Skeletal muscle tissue (tissue), 4 donors: ENCODE data around the gene CRIP3. TPM values are rescaled to one million over a fixed set of nuclear protein-coding genes. Genes with fewer than 3 reads are reported as not detected.

Experiments used
- H3K27ac ChIP-seq: one replicate; pipeline ENCODE4 v1.7.0; 2013; ENCODE audit warnings: mild to moderate bottlenecking, low read depth, low read length, inconsistent platforms
- H3K27me3 ChIP-seq, 3 donors: one replicate each; pipeline ENCODE4 v1.7.0; 2013; ENCODE audit warnings: low read length in 3 of 3; ENCODE audit not compliant: control insufficient read depth in 3 of 3, insufficient read depth in 3 of 3
- H3K36me3 ChIP-seq, 3 donors: one replicate each; pipeline ENCODE4 v1.7.0; 2013; ENCODE audit warnings: low read length in 3 of 3; ENCODE audit not compliant: control insufficient read depth in 3 of 3, insufficient read depth in 3 of 3
- H3K4me1 ChIP-seq, 3 donors: one replicate each; pipeline ENCODE4 v1.7.0; 2013; ENCODE audit warnings: low read length in 3 of 3, mild to moderate bottlenecking in 3 of 3; ENCODE audit not compliant: control insufficient read depth in 3 of 3, insufficient read depth in 3 of 3
- H3K4me3 ChIP-seq, 3 donors: one replicate each; pipeline ENCODE4 v1.7.0; 2013; ENCODE audit warnings: low read length in 3 of 3
- H3K9ac ChIP-seq, 3 donors: one replicate each; pipeline ENCODE4 v1.7.0; 2013; ENCODE audit warnings: low read length in 3 of 3, mild to moderate bottlenecking in 3 of 3, moderate library complexity in 2 of 3, low read depth in 1 of 3
- H3K9me3 ChIP-seq, 3 donors: one replicate each; pipeline ENCODE4 v1.7.0; 2013; ENCODE audit warnings: low read length in 3 of 3; ENCODE audit not compliant: control insufficient read depth in 3 of 3
- total RNA-seq: library from RNA; depleted of rRNA; stranded (reverse); fragments of >200 nt; gene quantifications from one replicate; pipeline ENCODE4 v1.2.3, GENCODE V29; 2014
- donor health status: Osteomylitis.

CRIP3 gene
- total RNA-seq, 1 donor from 2014 or later, result 2.1 TPM

- Histone ChIP-seq H3K9me3 (no peaks in the 10 kb centered on the region), H3K4me3 (no peak overlapping the region), H3K36me3 (no peaks in the 10 kb centered on the region), H3K27ac (no peak overlapping the region), H3K9ac (no peak overlapping the region), H3K27me3 (peaks cover 35 to 51% (median 44%) of the 10 kb centered on the region in 3 donors), H3K4me1 (peaks cover 0 to 4% (median 3%) of the 10 kb centered on the region in 3 donors)
Observed at GRCh38 chr6:43276577-43277305, 31.9 kb downstream of the CRIP3 start.

DNA sequence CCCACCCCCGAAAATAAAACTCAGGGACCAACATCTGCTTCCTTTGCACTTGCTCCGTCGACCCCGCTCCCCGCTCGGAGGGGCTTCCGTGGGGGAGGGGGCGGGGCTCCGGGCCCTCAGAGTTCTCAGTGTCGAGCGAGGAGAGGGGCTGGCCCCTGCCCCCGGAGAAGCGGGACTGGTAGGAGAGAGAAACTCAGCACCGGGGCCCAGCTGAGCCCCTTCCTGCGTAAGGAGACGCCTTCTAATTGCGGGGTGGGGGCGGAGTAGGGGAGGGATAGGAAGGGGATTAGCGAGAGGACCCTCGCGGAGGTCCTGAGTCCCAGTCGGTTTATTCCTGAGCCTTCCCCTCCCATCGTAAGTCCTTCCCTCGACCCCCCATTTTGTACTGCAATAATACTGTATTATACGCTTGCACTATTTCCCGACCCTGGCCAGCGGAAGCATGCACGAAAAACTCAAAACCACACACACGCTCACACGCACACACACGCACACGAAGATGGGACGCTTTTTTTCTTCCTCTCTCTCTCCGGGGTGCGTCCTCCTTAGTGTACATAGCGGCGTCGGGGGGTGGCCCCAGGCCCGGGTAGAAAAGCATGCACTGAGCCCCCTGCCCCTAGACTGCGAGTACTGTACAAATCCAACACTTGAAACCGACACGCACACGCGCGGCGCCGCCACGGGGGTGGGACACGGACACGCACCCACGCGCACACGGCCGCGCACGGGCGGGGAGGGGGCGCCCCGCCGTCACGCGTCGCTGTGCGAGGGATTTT is 32.6 kb downstream of the CRIP3 start:
- H3K4me1 ChIP-seq, result peaks cover 0 to 4% (median 3%) of the 10 kb centered on the region in 3 donors
- H3K27ac ChIP-seq, result no peak overlapping the region
- no peaks in the 10 kb centered on the region for H3K9me3 ChIP-seq
- no peaks in the 10 kb centered on the region for H3K36me3 ChIP-seq
- peak overlapping the region in 1 of 3 donors; percentile 14 for H3K4me3 ChIP-seq
- H3K27me3 ChIP-seq, result peaks cover 33 to 51% (median 47%) of the 10 kb centered on the region in 3 donors
- no peak overlapping the region for H3K9ac ChIP-seq

DNA sequence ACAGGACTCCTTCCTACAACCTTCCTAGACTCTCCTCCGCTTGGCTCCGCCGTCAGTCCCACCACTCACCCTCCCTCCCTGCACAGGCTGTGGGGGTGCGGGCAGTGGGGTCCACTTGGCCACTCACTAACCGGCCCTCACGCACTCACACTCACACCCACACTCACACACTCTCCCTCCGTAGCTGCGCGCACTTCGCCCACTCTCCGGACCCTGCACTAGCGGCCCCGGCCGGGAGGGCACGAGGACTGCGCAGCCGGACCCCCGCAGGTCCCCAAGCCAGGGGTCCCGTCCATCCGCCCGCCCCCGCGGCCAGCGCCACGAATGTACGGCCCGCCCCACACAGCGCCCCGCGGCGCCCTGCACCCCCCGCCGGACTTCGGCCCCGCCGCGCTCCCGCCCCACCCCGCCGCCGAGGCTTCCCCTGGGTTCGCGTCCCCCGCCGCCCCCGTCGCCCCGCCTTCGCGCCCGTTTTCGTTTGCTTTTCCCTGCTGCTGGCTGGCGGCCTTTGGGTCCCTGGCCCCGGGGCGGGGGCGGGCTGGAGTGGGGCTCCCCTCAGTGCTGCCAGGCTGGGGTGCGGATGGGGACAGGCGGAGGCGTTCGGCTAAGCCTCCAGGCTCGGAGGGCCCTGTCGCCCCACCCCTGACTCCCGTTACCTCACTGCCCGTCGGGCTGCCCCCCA is 33.6 kb downstream of the CRIP3 start:
- Histone ChIP-seq H3K9ac (no peak overlapping the region), H3K27ac (no peak overlapping the region), H3K4me1 (peaks cover 0 to 4% (median 3%) of the 10 kb centered on the region in 3 donors), H3K36me3 (no peaks in the 10 kb centered on the region), H3K9me3 (no peaks in the 10 kb centered on the region), H3K4me3 (no peak overlapping the region), H3K27me3 (peaks cover 33 to 60% (median 50%) of the 10 kb centered on the region in 3 donors)

DNA sequence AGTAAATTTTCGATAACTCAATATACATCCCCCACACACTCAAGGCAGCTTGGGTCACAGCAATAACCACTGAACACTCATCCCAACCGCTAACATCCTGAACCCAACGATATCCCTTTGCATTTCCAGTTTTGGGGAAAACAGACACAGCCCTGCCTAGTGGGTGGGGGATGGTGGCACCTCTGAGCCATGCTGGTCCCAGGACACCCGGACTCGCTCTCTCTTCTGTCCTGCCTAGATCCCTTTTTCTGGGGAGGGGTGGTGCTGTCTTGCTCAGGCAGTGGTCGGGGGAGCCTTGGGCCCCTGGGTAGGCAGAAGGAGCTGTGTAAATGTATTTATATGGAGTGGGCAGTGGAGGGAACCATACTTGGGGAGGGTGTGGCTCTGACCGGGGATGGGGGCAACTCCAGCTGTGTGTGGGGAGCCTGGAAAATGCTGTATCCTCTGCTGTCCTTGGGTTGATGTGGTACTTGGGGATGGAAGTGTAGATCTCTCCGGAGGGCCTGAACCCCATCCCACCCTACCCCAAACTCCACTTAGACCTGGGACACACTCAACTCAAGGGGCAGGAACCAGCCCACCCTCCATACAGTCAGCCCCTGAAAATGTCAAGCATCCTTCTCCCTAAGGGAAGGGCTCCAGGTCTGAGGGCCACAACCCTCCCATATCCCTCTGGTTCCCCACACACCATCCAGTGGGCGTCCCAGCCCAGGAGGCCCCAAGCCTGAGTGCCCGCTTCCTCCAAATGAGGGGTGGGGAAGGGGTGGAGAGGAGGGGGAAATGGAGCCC is 34.3 kb downstream of the CRIP3 start:
- Histone ChIP-seq H3K9me3 (no peaks in the 10 kb centered on the region), H3K27me3 (peaks cover 33 to 63% (median 45%) of the 10 kb centered on the region in 3 donors), H3K4me3 (no peak overlapping the region), H3K9ac (no peak overlapping the region), H3K4me1 (peaks cover 0 to 10% (median 4%) of the 10 kb centered on the region in 3 donors), H3K36me3 (no peaks in the 10 kb centered on the region), H3K27ac (no peak overlapping the region)

- Histone ChIP-seq H3K4me1 (peaks cover 0 to 17% (median 10%) of the 10 kb centered on the region in 3 donors), H3K36me3 (no peaks in the 10 kb centered on the region), H3K27ac (no peak overlapping the region), H3K4me3 (no peak overlapping the region), H3K27me3 (peaks cover 33 to 68% (median 39%) of the 10 kb centered on the region in 3 donors), H3K9me3 (no peaks in the 10 kb centered on the region), H3K9ac (no peak overlapping the region)
Observed at GRCh38 chr6:43273707-43274106, 34.9 kb downstream of the CRIP3 start.

- no peak overlapping the region for H3K9ac ChIP-seq
- no peak overlapping the region for H3K4me3 ChIP-seq
- H3K9me3 ChIP-seq, result no peaks in the 10 kb centered on the region
- peaks cover 5 to 26% (median 13%) of the 10 kb centered on the region in 3 donors for H3K4me1 ChIP-seq
- peaks cover 33 to 64% (median 38%) of the 10 kb centered on the region in 3 donors for H3K27me3 ChIP-seq
- H3K27ac ChIP-seq, result no peak overlapping the region
- H3K36me3 ChIP-seq, result no peaks in the 10 kb centered on the region
Observed at GRCh38 chr6:43271944-43272343, 36.7 kb downstream of the CRIP3 start.

GRCh38 chr6:43271103-43271815 is 37.4 kb downstream of the CRIP3 start:
- peaks cover 5 to 26% (median 13%) of the 10 kb centered on the region in 3 donors for H3K4me1 ChIP-seq
- H3K36me3 ChIP-seq, result no peaks in the 10 kb centered on the region
- H3K27ac ChIP-seq, result no peak overlapping the region
- H3K9ac ChIP-seq, result no peak overlapping the region
- H3K4me3 ChIP-seq, result no peak overlapping the region
- no peaks in the 10 kb centered on the region for H3K9me3 ChIP-seq
- peaks cover 26 to 58% (median 32%) of the 10 kb centered on the region in 3 donors for H3K27me3 ChIP-seq

DNA sequence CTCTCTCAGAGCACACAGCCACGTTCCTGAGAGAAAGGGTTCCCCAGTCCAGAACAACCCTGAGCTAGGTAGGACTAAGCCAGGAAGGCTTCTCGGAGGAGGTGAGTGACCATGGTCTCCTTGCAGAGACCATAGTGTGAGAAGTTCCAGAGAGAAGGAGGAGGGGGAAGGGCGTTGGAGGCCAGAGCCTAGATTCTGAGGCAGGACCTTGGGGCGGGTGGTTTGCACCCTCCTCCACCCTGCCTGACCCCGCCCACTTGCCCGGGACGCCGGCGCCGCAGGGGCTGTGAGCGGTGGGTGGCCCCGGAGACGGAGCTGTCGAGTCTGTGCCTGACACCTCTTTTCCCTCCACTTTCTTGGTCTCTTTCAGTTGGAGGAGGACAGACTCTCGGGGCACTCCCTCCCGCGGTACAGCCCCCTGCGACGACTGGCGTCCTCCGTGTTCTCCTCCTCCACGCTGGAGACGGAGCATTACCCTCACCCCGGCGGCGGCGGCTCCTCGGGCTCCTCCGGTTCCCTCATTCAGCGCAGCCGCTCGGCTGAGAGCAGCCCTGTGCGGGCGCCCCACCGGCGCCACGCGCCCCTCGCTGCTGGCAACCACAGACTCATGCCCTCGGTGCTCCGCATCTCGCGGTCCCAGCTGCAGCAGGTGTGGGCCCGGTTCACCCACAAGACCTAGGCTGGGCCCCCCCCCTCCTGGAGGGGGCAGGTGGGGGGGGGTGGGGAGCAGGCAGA is 39.2 kb downstream of the CRIP3 start:
- Histone ChIP-seq H3K27ac (no peak overlapping the region), H3K27me3 (peaks cover 14 to 48% (median 23%) of the 10 kb centered on the region in 3 donors), H3K9me3 (no peaks in the 10 kb centered on the region), H3K4me3 (peak overlapping the region; percentile 46 to 59 (median 52)), H3K36me3 (no peaks in the 10 kb centered on the region), H3K4me1 (peaks cover 5 to 23% (median 10%) of the 10 kb centered on the region in 3 donors), H3K9ac (peak overlapping the region in 1 of 3 donors; percentile 25)
